Suprapubic skin (tissue), 4 donors: ENCODE measurements around the gene OR2M7.

Source experiments
- POLR2A ChIP-seq, 2 donors: fragments of 450-650 bp; IDR thresholded peaks; one replicate each; pipeline ENCODE4 v1.6.1; 2017; ENCODE audit warnings: antibody characterized with exemption in 2 of 2, mild to moderate bottlenecking in 2 of 2, moderate library complexity in 2 of 2
- POLR2AphosphoS5 ChIP-seq, 3 donors: sonication (generic); formaldehyde crosslinking; IDR thresholded peaks; one replicate each; pipeline ENCODE4 v1.6.1; 2017; ENCODE audit warnings: antibody characterized with exemption in 3 of 3
- TF ChIP-seq, protein P1 (sequence below), 2 donors: fragments of 200-600 bp in 1 of 2; fragments of 450-650 bp in 1 of 2; sonication (generic) in 1 of 2; IDR thresholded peaks; one replicate each; pipeline ENCODE4 v1.5.1; 2016 to 2019; ENCODE audit warnings: antibody characterized with exemption in 2 of 2, mild to moderate bottlenecking in 1 of 2, moderate library complexity in 1 of 2

DNA sequence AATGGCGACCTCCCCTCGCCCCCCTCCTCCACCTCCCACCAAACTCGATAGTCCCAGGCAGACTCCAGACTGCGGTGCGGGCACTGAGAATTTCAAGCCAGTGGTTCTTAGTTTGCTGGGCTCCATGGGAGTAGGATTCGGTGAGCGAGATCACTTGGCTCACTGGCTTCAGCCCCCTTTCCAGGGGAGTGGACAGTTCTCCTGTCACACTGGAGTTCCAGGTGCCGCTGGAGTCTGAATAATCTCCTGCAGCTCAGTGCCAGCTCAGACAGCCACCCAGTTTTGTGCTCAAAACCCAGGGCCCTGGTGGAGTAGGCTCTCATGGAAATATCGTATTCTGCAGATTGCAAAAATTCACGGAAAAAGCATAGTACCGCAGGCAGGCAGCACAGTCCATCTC lies 7.6 kb downstream of the OR2M7 start:
- TF ChIP-seq POLR2AphosphoS5 (IDR thresholded peaks at IDR 0.05), result no peak
- TF ChIP-seq POLR2A (IDR thresholded peaks at IDR 0.05), result no peak
- TF ChIP-seq, protein P1, sequence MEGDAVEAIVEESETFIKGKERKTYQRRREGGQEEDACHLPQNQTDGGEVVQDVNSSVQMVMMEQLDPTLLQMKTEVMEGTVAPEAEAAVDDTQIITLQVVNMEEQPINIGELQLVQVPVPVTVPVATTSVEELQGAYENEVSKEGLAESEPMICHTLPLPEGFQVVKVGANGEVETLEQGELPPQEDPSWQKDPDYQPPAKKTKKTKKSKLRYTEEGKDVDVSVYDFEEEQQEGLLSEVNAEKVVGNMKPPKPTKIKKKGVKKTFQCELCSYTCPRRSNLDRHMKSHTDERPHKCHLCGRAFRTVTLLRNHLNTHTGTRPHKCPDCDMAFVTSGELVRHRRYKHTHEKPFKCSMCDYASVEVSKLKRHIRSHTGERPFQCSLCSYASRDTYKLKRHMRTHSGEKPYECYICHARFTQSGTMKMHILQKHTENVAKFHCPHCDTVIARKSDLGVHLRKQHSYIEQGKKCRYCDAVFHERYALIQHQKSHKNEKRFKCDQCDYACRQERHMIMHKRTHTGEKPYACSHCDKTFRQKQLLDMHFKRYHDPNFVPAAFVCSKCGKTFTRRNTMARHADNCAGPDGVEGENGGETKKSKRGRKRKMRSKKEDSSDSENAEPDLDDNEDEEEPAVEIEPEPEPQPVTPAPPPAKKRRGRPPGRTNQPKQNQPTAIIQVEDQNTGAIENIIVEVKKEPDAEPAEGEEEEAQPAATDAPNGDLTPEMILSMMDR (IDR thresholded peaks at IDR 0.05), result no peak
